ENCODE measurements around the gene TRIM37.

TRIM37 gene

GRCh38 chr17:59110973-59111372 is 4.3 kb upstream of the TRIM37 start:
- TF ChIP-seq CTCF (IDR thresholded peaks at IDR 0.05; ENCODE audit: borderline replicate concordance, insufficient read depth, low read depth, low read length), result no peak
- H3K4me3 ChIP-seq (ENCODE audit: low read depth, low read length), result no peak overlapping the region

- H3K4me3 ChIP-seq (ENCODE audit: low read depth, low read length), result no peak overlapping the region
- no peak for TF ChIP-seq CTCF (IDR thresholded peaks at IDR 0.05; ENCODE audit: borderline replicate concordance, insufficient read depth, low read depth, low read length)
Observed at GRCh38 chr17:59108400-59109102, 1.9 kb upstream of the TRIM37 start.

- no peak for TF ChIP-seq CTCF (IDR thresholded peaks at IDR 0.05; ENCODE audit: borderline replicate concordance, insufficient read depth, low read depth, low read length)
- H3K4me3 ChIP-seq (ENCODE audit: low read depth, low read length), result peak overlapping the region; percentile 55
Observed at GRCh38 chr17:59107306-59107670, 608 bp upstream of the TRIM37 start.

GRCh38 chr17:59105852-59106462 is 723 bp downstream of the TRIM37 start:
- peak overlapping the region; percentile 71 for H3K4me3 ChIP-seq (ENCODE audit: low read depth, low read length)
- TF ChIP-seq CTCF (IDR thresholded peaks at IDR 0.05; ENCODE audit: borderline replicate concordance, insufficient read depth, low read depth, low read length), result no peak

- H3K4me3 ChIP-seq (ENCODE audit: low read depth, low read length), result no peak overlapping the region
- no peak for TF ChIP-seq CTCF (IDR thresholded peaks at IDR 0.05; ENCODE audit: borderline replicate concordance, insufficient read depth, low read depth, low read length)
Observed at GRCh38 chr17:59101178-59101577, 5.5 kb downstream of the TRIM37 start.

- TF ChIP-seq CTCF (IDR thresholded peaks at IDR 0.05; ENCODE audit: borderline replicate concordance, insufficient read depth, low read depth, low read length), result no peak
Observed at GRCh38 chr17:59097876-59098275, 8.8 kb downstream of the TRIM37 start.

More at GRCh38 chr17:59097876-59098275, 8.8 kb downstream of the TRIM37 start:
- H3K4me3 ChIP-seq (ENCODE audit: low read depth, low read length), result no peak overlapping the region
